ENCODE results near the gene HSPBAP1. TPM values are rescaled to one million over a fixed set of nuclear protein-coding genes. Genes with fewer than 3 reads are reported as not detected.

HSPBAP1 gene
- total RNA-seq, 1 donor from 2014 or later = 9.1 TPM

DNA sequence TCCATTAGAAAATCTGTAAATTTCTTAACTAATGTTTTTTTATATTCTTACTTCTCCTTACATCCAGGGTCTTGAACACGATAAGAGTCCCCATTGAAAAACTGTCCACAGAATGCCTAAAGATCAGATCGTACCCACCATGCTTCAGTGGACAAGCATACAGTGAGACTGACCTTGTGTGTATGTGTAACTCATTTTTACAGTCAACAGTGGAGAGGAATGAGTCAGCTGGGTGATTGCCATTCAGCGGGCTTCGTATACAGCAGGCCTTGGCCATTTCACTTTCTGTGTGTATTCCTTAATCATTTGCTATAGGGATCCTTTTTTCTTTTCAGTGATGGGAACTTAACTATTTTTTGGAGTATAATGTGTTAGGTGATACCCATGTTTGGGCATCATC, 102.4 kb downstream of the HSPBAP1 start:
- H3K9me3 Mint-ChIP-seq = no peaks in the 10 kb centered on the region
- peaks cover 5% of the 10 kb centered on the region for H3K4me1 Mint-ChIP-seq (ENCODE audit: unreplicated experiment)
- peaks cover 8% of the 10 kb centered on the region for H3K36me3 Mint-ChIP-seq
- DNase-seq (ENCODE audit: extremely low spot score, unreplicated experiment) = no peak
- H3K4me3 Mint-ChIP-seq = no peak overlapping the region
- TF ChIP-seq, protein P1, sequence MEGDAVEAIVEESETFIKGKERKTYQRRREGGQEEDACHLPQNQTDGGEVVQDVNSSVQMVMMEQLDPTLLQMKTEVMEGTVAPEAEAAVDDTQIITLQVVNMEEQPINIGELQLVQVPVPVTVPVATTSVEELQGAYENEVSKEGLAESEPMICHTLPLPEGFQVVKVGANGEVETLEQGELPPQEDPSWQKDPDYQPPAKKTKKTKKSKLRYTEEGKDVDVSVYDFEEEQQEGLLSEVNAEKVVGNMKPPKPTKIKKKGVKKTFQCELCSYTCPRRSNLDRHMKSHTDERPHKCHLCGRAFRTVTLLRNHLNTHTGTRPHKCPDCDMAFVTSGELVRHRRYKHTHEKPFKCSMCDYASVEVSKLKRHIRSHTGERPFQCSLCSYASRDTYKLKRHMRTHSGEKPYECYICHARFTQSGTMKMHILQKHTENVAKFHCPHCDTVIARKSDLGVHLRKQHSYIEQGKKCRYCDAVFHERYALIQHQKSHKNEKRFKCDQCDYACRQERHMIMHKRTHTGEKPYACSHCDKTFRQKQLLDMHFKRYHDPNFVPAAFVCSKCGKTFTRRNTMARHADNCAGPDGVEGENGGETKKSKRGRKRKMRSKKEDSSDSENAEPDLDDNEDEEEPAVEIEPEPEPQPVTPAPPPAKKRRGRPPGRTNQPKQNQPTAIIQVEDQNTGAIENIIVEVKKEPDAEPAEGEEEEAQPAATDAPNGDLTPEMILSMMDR (conservative IDR thresholded peaks at IDR 0.05) = no peak
- H3K27ac Mint-ChIP-seq = no peak overlapping the region
- H3K27me3 Mint-ChIP-seq = no peaks in the 10 kb centered on the region

- no peak overlapping the region for H3K27ac Mint-ChIP-seq
- no peaks in the 10 kb centered on the region for H3K9me3 Mint-ChIP-seq
- H3K4me1 Mint-ChIP-seq (ENCODE audit: unreplicated experiment) = peaks cover 5% of the 10 kb centered on the region
- H3K27me3 Mint-ChIP-seq = no peaks in the 10 kb centered on the region
- TF ChIP-seq, protein P1 (conservative IDR thresholded peaks at IDR 0.05) = no peak
- peaks cover 11% of the 10 kb centered on the region for H3K36me3 Mint-ChIP-seq
- no peak overlapping the region for H3K4me3 Mint-ChIP-seq
- DNase-seq (ENCODE audit: extremely low spot score, unreplicated experiment) = no peak
Measured at GRCh38 chr3:122690096-122690495, 103.5 kb downstream of the HSPBAP1 start.

Other genes starting within 250 kb of the HSPBAP1 start
- 11.1 and 23.0 TPM in 2 replicates for gene PARP9, start 229.5 kb downstream of the HSPBAP1 start, total RNA-seq (ENCODE audit: low replicate concordance)
- 17.3 and 34.9 TPM in 2 replicates for gene DTX3L, start 229.5 kb downstream of the HSPBAP1 start, total RNA-seq (ENCODE audit: low replicate concordance)
- gene PARP15, start 216.2 kb downstream of the HSPBAP1 start, total RNA-seq (ENCODE audit: low replicate concordance) = 0.26 and 0.29 TPM in 2 replicates
- 20.7 and 27.1 TPM in 2 replicates for gene PARP14, start 113.0 kb downstream of the HSPBAP1 start, total RNA-seq (ENCODE audit: low replicate concordance)
- gene SLC49A4, start 1.2 kb upstream of the HSPBAP1 start, total RNA-seq (ENCODE audit: low replicate concordance) = 19.4 and 24.7 TPM in 2 replicates
- gene SEMA5B, start 233.9 kb upstream of the HSPBAP1 start, total RNA-seq (ENCODE audit: low replicate concordance) = 0.50 and 12.8 TPM in 2 replicates

All from type B pancreatic cell (in vitro differentiated cells).